Adrenal gland (tissue), 5 donors: ENCODE data around the gene MSMP.

Experiments
- CTCF ChIP-seq, 6 experiments: fragments of 450-650 bp in 4 of 6; fragments of 200-600 bp in 2 of 6; sonication (generic) in 1 of 6; IDR thresholded peaks; 1 replicate in 5 of 6; 2 replicates in 1 of 6; pipeline versions ENCODE4 v1.5.1 to v1.8.0; 2016 to 2021; ENCODE audit warnings: antibody characterized with exemption in 6 of 6, mild to moderate bottlenecking in 2 of 6, moderate library complexity in 1 of 6
- POLR2A ChIP-seq, 2 donors: fragments of 450-650 bp; IDR thresholded peaks; one replicate each; pipeline ENCODE4 v1.6.1; 2017; ENCODE audit warnings: antibody characterized with exemption in 2 of 2, mild to moderate bottlenecking in 2 of 2, moderate library complexity in 1 of 2
- donor health status: DM: no; HTN: no; CAD: no.

- TF ChIP-seq CTCF (IDR thresholded peaks at IDR 0.05) (no peak), POLR2A (IDR thresholded peaks at IDR 0.05) (no peak)
Measured at GRCh38 chr9:35705372-35705771, 48.7 kb downstream of the MSMP start.
